HG02884 (cell line): ENCODE data around the gene RPN1.
"Not testable (repeated sequence)": the region's sequence is repeated elsewhere in the genome, so short reads cannot be mapped to it uniquely, and the experiment has no call there.

Experiments
- ATAC-seq: cut with Tn5 transposase; IDR thresholded peaks from one replicate; pipeline ENCODE4 v1.9.1; 2021; ENCODE audit warnings: mild to moderate bottlenecking, moderate library complexity; ENCODE audit not compliant: unreplicated experiment

RPN1 gene

DNA sequence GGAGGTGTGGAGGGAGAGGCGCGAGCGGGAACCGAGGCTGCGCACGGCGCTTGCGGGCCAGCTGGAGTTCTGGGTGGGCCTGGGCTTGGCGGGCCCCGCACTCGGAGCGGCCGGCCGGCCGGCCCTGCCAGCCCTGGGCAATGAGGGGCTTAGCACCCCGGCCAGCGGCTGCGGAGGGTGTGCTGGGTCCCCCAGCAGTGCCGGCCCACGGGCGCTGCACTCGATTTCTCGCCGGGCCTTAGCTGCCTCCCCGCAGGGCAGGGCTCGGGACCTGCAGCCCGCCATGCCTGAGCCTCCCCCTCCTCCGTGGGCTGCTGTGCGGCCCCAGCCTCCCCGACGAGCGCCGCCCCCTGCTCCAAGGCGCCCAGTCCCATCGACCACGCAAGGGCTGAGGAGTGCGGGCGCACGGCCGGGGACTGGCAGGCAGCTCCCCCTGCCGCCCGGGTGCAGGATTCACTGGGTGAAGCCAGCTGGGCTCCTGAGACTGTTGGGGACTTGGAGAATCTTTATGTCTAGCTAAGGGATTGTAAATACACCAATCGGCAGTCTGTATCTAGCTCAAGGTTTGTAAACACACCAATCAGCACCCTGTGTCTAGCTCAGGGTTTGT lies 2.9 kb upstream of the RPN1 start:
- ATAC-seq = not testable (repeated sequence)

DNA sequence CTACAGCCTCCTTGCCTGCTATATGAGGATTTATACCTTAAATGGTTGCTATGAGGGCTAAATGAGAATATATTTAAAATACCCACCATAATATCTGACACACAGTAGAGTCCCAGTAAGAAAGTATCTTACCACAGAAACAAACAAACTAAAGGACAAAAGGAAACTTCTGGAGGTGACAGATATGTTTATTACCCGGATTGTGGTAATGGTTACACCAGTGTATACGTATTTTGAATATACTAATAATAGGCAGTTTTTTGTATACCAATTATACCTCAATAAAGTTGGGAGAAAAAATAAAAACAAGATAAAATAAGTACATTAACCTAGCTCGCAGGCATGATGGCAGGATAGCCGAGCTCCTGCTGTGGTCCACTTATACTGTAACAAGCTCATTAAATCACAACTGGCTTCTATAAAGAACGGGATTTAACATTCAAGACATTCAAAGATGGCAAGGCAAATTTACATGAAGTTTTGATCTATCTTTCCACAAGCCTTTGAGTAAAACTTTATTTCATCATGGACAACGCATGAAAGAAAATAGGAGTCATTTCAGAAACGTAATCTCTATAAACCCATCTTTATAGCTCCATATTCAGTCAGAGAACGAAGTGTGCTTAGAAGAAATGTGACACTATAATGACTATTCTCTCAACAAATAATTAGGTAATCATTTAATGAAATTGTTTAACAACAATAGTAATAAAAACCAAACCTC lies 1.5 kb downstream of the RPN1 start:
- no peak for ATAC-seq

- ATAC-seq = no peak
These were observed 2.2 kb downstream of the RPN1 start for GRCh38 chr3:128648402-128648801.

DNA sequence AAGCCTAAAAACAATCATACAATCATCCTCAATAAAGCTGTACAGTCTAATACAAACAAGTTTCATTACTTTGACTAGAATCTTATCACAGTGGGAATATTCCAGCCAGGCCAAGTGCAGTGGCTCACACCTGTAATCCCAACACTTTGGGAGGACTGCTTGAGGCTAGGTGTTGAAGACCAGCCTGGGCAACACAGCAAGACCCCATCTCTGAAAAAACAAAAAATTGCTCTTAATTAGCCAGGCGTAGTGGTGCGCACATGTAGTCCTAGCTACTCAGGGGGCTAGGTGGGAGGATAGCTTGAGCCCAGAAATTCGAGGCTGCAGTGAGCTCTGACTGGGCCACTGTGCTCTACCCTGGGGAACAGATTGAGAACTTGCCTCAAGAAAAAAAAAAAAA lies 3.3 kb downstream of the RPN1 start:
- ATAC-seq = no peak

- ATAC-seq = no peak
These were observed 16.5 kb downstream of the RPN1 start for GRCh38 chr3:128634075-128634611.

DNA sequence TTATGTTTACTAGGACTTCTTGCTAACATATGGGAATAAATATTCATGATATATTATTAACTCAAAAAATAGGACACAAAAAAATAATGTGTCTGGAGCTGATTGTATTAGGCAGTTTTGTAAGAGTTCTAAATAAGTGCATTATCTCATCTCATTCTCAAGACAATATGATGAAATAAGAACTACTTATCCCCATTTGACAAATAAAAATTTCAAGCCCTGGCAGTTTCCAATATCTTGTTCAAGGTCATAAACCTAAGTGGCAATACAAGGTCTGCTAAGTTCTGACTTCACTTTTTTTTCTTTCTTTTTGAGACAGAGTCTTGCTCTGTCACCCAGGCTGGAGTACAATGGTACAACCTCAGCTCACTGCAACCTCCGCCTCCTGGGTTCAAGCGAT lies 18.3 kb downstream of the RPN1 start:
- no peak for ATAC-seq

DNA sequence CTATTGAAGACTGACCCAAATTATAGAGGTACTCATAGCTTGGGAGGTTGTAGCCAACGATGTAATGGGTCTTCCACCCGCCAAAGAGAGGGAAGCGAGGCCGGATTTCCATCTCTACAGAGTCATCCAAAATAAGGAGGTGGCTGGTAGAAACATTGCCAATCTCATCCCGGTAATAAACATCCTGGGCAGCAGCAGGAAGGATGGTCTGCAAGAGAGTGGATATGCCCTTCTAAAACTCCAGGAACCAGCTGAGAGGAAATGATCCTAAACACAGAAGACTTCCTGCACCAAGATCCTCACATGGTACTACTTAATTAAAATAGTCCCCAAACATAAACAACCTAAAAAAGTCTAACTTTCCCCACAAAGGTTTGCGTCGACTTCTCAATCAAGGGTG lies 20.7 kb downstream of the RPN1 start:
- ATAC-seq = no peak

DNA sequence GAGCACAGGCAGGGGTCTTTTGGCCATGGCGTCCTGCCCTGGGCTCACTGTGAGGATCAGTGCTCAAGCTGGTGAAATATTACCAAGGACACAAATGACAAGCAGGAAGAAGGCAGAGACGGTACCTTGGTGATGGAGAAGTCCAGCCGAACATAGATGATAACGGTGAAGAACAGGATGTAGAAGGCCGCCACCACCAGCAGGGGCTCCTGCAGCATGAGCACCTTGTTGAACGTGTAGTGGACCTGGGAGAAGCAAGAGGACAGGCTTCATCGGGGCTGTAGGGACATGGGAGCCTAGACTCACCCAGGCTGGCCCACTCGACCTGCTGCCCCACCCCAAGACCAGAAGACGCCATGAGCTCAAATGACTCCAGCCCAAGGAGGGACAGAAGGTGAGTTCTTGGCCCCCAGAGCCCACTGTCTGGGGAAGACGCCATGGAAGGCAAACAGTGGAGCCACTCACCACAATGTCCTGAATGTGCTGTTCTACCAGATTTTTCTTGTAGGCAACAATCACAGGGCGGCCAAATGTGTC lies 25.1 kb downstream of the RPN1 start:
- ATAC-seq = no peak

GRCh38 chr3:128624526-128625138 lies 26.0 kb downstream of the RPN1 start:
- ATAC-seq = no peak

- no peak for ATAC-seq
These were observed 26.8 kb downstream of the RPN1 start for GRCh38 chr3:128623762-128624176.

GRCh38 chr3:128621931-128622330 lies 28.7 kb downstream of the RPN1 start:
- ATAC-seq = no peak

DNA sequence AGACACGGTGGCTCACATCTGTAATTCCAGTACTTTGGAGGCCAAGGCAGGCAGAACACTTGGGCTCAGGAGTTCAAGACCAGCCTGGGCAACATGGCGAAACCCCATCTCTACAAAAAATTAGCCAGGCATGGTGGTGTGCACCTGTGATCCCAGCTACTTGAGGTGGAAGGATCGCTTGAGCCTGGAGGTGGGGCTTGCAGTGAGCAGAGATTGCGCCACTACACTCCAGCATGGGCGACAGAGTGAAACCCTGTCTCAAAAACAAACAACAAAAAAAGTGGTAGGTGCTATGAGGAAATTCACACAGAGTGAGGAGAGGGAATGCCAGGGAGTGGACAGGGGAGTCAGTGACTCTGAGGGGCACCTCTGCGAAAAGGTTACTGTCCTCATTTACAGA lies 29.4 kb downstream of the RPN1 start:
- no peak for ATAC-seq

GRCh38 chr3:128620268-128620691 lies 30.3 kb downstream of the RPN1 start:
- no peak for ATAC-seq

- no peak for ATAC-seq
These were observed 31.3 kb downstream of the RPN1 start for GRCh38 chr3:128619146-128619890.

- ATAC-seq = no peak
These were observed 32.3 kb downstream of the RPN1 start for GRCh38 chr3:128618398-128618726.

DNA sequence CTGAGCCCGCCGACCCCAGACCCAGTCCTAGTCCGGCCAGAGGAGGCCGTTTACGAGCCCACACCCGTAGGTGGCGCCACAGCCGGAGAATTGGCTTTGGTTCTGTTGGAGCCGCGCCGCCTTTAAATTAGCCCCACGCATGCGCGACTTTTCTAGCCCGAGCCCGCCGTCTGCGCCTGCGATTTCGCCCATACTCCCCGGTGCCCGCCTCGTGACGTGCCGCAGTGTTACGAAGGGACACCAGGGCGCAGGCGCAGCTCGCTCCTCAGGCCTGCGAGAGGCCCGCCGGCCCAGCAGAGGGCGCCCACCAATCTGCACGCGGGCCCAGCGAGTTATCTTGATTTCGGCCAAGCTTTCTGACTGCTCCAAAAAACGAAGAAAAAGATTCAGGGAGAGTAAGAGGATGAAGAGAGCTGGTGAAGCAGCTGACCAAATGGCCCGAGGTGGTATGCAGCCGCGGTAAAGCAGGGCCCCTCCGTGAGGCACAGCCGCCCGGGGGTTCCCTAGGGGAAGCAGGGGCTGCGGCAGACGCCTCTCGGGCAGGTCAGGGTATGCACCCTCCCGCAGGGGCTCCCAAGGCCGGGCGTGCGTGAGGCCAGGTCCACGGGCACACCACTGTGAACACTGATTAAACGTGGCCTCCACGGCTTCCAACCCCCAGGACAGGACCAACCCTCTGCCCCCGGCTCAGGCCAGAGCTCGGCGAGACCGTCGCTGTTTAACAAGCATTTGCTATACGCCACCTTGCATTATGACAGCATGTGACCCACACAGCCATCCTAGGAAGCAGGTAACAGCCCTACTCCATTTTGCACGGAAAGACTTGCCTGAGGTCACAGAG lies 32.8 kb downstream of the RPN1 start:
- peak; percentile 89 for ATAC-seq

- ATAC-seq = no peak
These were observed 33.4 kb downstream of the RPN1 start for GRCh38 chr3:128617270-128617556.

GRCh38 chr3:128616516-128617269 lies 33.9 kb downstream of the RPN1 start:
- ATAC-seq = no peak

- no peak for ATAC-seq
These were observed 36.5 kb downstream of the RPN1 start for GRCh38 chr3:128614076-128614475.
